Stomach (tissue), 9 donors: ENCODE measurements around the gene EPHA10. TPM values are rescaled to one million over a fixed set of nuclear protein-coding genes. Genes with fewer than 3 reads are reported as not detected.
"Not testable (repeated sequence)": the region's sequence is repeated elsewhere in the genome, so short reads cannot be mapped to it uniquely, and the experiment has no call there.

Source experiments
- DNase-seq, 2 donors: peaks; one replicate each; pipeline versions ENCODE4 v3.0.0 to v3.0.0-alpha.2; 2013 to 2019
- H3K27ac ChIP-seq, 5 donors: fragments of 200-600 bp in 4 of 5; sonication (generic) in 4 of 5; one replicate each; pipeline ENCODE4 v1.5.1; 2013 to 2019; ENCODE audit warnings: mild to moderate bottlenecking in 1 of 5, moderate library complexity in 1 of 5
- H3K27me3 ChIP-seq, 3 donors: fragments of 200-600 bp; sonication (generic); one replicate each; pipeline ENCODE4 v1.5.1; 2017 to 2019; ENCODE audit warnings: mixed run types in 1 of 3
- H3K36me3 ChIP-seq, 4 donors: fragments of 200-600 bp; sonication (generic); 1 replicate in 3 of 4; 2 replicates in 1 of 4; pipeline ENCODE4 v1.5.1; 2016 to 2019
- H3K4me1 ChIP-seq, 4 donors: fragments of 200-600 bp; sonication (generic); one replicate each; pipeline ENCODE4 v1.5.1; 2016 to 2019
- H3K4me3 ChIP-seq, 4 donors: fragments of 200-600 bp; sonication (generic) in 3 of 4; one replicate each; pipeline ENCODE4 v1.5.1; 2016 to 2019; ENCODE audit warnings: mild to moderate bottlenecking in 1 of 4
- H3K9me3 ChIP-seq, 4 donors: fragments of 200-600 bp; sonication (generic); one replicate each; pipeline ENCODE4 v1.5.1; 2016 to 2019
- EP300 ChIP-seq: sonication (generic); formaldehyde crosslinking; IDR thresholded peaks from one replicate; pipeline ENCODE4 v1.6.1; 2017; ENCODE audit warnings: antibody characterized with exemption
- POLR2A ChIP-seq, 4 donors: fragments of 450-650 bp; IDR thresholded peaks; one replicate each; pipeline ENCODE4 v1.6.1; 2016; ENCODE audit warnings: antibody characterized with exemption in 4 of 4, control low read depth in 2 of 4, mild to moderate bottlenecking in 1 of 4, moderate library complexity in 1 of 4
- POLR2AphosphoS5 ChIP-seq, 3 donors: sonication (generic); formaldehyde crosslinking; IDR thresholded peaks; one replicate each; pipeline ENCODE4 v1.6.1; 2016; ENCODE audit warnings: antibody characterized with exemption in 3 of 3
- WGBS, 5 donors: extraction: QIAGEN DNeasy Blood & Tissue Kit in 3 of 5; methylation state at CpG; one replicate each; pipeline versions ENCODE4 v1.1.5 to v1.1.7; 2013 to 2018; 5-methylcytosine and 5-hydroxymethylcytosine counted together
- intact Hi-C: fragments of 100-400 bp; cut with DNase I; formaldehyde crosslinking; loops from one replicate; pipeline ENCODE4 v1.15.1; 2023; ENCODE audit warnings: low total_unique reads
- polyA plus RNA-seq, 3 donors: library from polyadenylated mRNA; stranded (reverse); fragments of 200-250 nt; gene quantifications; one replicate each; pipeline ENCODE4 v1.2.3, GENCODE V29; 2013
- total RNA-seq, 5 donors: library from RNA; depleted of rRNA; stranded (reverse); fragments of >200 nt; gene quantifications; one replicate each; pipeline versions ENCODE4 v1.1.0 to v1.2.3, GENCODE V29; 2014 to 2016
- TF ChIP-seq, protein P1 (sequence below), 7 experiments: fragments of 450-650 bp in 4 of 7; fragments of 200-600 bp in 3 of 7; sonication (generic) in 3 of 7; IDR thresholded peaks; one replicate each; pipeline ENCODE4 v1.5.1; 2016 to 2019; ENCODE audit warnings: antibody characterized with exemption in 7 of 7, control low read depth in 2 of 7, mild to moderate bottlenecking in 1 of 7
- donor health status: healthy with polysubstance abuse.
- donor health status: Bipolar disorder and iron deficiency.
- donor health status: healthy.

Gene EPHA10
- total and polyA plus RNA-seq, 8 donors = 0.18 to 212 (median 1.8) TPM; not detected in 1

DNA sequence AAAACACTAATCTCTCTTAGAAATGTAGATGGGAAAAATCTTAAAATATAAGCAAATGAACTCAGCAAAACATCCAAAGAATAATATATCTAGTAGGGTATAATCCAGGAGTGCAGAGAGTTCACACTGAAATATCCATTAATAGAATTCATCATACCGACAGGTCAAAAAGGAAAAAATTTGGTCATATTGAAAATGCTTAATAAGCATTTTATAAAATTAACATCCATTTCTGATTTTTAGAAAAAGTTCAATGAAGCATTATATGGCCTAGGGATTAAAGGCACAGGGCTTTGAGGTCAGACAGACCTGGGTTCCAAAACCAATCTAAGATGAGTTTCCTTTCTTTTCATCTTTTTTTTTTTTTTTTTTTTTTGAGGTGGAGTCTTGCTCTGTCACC lies 16.4 kb downstream of the EPHA10 start:
- DNase-seq = no peak
- intact Hi-C loops = no loop called here
- WGBS, 5 donors = 83 to 100% (median 89%) methylated on average over 1 of the region's 1 CpG
- no peaks in the 10 kb centered on the region for H3K36me3 ChIP-seq
- no peak overlapping the region for H3K4me3 ChIP-seq
- no peak overlapping the region for H3K27ac ChIP-seq
- peaks cover 1 to 45% (median 15%) of the 10 kb centered on the region in 3 donors for H3K27me3 ChIP-seq
- H3K9me3 ChIP-seq = peaks cover 0 to 15% (median 4%) of the 10 kb centered on the region in 4 donors
- no peak for TF ChIP-seq POLR2A (IDR thresholded peaks at IDR 0.05)
- no peak for TF ChIP-seq EP300
- TF ChIP-seq POLR2AphosphoS5 (IDR thresholded peaks at IDR 0.05) = no peak
- TF ChIP-seq, protein P1, sequence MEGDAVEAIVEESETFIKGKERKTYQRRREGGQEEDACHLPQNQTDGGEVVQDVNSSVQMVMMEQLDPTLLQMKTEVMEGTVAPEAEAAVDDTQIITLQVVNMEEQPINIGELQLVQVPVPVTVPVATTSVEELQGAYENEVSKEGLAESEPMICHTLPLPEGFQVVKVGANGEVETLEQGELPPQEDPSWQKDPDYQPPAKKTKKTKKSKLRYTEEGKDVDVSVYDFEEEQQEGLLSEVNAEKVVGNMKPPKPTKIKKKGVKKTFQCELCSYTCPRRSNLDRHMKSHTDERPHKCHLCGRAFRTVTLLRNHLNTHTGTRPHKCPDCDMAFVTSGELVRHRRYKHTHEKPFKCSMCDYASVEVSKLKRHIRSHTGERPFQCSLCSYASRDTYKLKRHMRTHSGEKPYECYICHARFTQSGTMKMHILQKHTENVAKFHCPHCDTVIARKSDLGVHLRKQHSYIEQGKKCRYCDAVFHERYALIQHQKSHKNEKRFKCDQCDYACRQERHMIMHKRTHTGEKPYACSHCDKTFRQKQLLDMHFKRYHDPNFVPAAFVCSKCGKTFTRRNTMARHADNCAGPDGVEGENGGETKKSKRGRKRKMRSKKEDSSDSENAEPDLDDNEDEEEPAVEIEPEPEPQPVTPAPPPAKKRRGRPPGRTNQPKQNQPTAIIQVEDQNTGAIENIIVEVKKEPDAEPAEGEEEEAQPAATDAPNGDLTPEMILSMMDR (IDR thresholded peaks at IDR 0.05) = no peak
- peaks cover 6 to 14% (median 13%) of the 10 kb centered on the region in 4 donors for H3K4me1 ChIP-seq

DNA sequence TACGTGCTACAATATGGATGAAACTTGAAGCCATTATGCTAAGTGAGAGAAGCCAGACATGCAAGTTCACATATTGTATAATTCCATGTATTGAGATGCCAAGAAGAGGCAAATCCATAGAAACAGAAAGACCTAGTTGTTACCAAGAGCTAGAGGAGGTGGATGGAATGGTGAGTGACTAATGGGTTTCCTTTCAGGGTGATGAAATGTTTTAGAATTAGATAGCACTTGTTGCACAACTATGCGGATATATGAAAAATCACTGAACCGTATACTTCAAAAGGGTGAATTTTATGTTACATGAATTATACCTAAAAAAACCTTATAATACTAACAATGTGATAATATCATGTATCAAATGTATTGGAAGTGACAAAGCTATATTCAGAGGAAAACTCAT lies 18.1 kb downstream of the EPHA10 start:
- Histone ChIP-seq H3K36me3 (no peaks in the 10 kb centered on the region), H3K27me3 (peaks cover 0 to 38% (median 0%) of the 10 kb centered on the region in 3 donors), H3K9me3 (peaks cover 0 to 15% (median 6%) of the 10 kb centered on the region in 4 donors), H3K4me1 (no peaks in the 10 kb centered on the region), H3K27ac (no peak overlapping the region), H3K4me3 (no peak overlapping the region)
- WGBS, 5 donors = 90 to 94% (median 91%) methylated on average over 3 of the region's 3 CpGs
- intact Hi-C loops = no loop called here
- DNase-seq = no peak
- TF ChIP-seq POLR2AphosphoS5 (IDR thresholded peaks at IDR 0.05) (no peak), POLR2A (IDR thresholded peaks at IDR 0.05) (no peak), EP300 (no peak)
- TF ChIP-seq, protein P1 (IDR thresholded peaks at IDR 0.05) = no peak

DNA sequence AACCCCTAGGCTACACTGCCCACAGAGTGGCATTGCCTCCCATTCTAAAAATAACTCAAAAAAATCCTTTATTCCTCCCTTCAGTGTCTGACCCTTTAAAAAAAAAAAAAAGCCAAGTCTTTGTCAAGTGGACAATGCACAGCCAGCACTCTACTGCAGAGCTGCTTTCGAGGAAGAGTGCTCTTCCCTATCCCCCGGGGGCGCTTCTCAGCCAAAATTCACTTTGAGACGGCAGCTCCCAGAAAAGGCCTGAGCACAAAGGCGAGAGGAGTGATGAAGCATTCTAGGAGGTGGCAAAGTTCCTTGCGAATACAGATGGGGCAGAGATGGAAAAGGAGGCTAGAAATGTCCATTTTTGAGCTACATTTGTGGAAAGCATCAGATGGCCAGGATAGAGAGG lies 23.3 kb downstream of the EPHA10 start:
- peaks cover 0 to 7% (median 1%) of the 10 kb centered on the region in 4 donors for H3K9me3 ChIP-seq
- WGBS, 5 donors = 41 to 53% (median 45%) methylated on average over 6 of the region's 6 CpGs

DNA sequence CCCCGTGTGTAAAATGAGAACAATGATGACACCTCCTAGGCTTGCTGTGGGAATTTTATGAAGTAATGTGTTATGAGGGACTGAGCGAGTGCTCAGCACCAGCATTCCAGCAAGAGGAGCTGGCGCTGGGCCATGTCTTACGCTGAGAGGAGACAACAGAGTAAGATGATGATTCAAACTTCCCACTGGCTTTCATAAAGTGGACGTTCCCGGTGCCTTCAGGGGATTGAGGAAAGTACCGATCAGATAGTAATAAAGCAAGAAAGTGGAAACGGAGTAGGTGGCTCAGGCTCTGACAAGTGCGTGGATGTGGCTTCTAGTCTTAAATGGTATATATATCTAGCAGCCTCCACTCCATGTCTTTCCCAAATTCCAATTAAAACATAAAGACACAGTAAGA lies 23.8 kb downstream of the EPHA10 start:
- peaks cover 0 to 44% (median 0%) of the 10 kb centered on the region in 3 donors for H3K27me3 ChIP-seq
- intact Hi-C loops = no loop called here
- TF ChIP-seq POLR2AphosphoS5 (IDR thresholded peaks at IDR 0.05) (no peak), EP300 (no peak), POLR2A (IDR thresholded peaks at IDR 0.05) (no peak)
- TF ChIP-seq, protein P1 (IDR thresholded peaks at IDR 0.05) = no peak
- H3K27ac ChIP-seq = no peak overlapping the region
- 75 to 83% (median 81%) methylated on average over 9 of the region's 9 CpGs for WGBS, 5 donors
- H3K4me3 ChIP-seq = no peak overlapping the region
- no peaks in the 10 kb centered on the region for H3K36me3 ChIP-seq
- no peak for DNase-seq
- H3K9me3 ChIP-seq = peaks cover 0 to 3% (median under 1%) of the 10 kb centered on the region in 4 donors
- H3K4me1 ChIP-seq = no peaks in the 10 kb centered on the region

More for the DNA sequence above, 23.3 kb downstream of the EPHA10 start:
- no peak overlapping the region for H3K27ac ChIP-seq
- no peak for DNase-seq
- H3K4me3 ChIP-seq = no peak overlapping the region
- H3K36me3 ChIP-seq = no peaks in the 10 kb centered on the region
- H3K4me1 ChIP-seq = no peaks in the 10 kb centered on the region
- intact Hi-C loops = no loop called here
- peaks cover 0 to 38% (median 0%) of the 10 kb centered on the region in 3 donors for H3K27me3 ChIP-seq
- TF ChIP-seq EP300 (no peak), POLR2AphosphoS5 (IDR thresholded peaks at IDR 0.05) (no peak)

DNA sequence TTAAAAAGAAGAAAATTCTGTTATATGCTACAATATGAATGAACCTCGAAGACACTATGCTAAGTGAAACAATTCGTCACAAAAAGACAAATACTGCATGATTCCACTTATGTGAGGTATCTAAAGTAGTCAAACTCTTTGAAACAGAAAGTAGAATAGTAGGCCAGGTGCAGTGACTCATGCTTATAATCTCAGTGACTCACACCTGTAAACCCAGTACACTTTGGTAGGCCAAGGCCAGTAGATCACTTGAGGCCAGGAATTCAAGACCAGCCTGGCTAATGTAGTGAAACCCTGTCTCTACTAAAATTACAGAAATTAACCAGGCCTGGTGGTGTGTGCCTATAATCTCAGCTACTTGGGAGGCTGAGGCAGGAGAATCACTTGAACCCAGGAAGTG lies 25.7 kb downstream of the EPHA10 start:
- intact Hi-C loops = no loop called here
- no peak overlapping the region for H3K27ac ChIP-seq

DNA sequence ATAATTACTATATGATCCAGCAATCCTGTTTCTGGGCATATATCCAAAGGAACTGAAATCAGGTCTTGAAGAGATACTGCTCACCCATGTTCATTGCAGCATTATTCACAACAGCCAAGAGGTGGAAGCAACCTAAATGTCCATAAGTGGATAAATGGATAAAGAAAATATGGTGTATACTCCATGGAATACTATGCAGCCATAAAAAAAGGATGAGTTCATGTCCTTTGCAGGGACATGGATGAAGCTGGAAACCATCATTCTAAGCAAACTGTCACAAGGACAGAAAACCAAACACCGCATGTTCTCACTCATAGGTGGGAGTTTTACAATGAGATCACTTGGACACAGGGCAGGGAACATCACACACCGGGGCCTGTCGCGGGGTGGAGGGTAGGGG lies 26.3 kb downstream of the EPHA10 start:
- H3K27ac ChIP-seq, H3K9me3 ChIP-seq, H3K4me3 ChIP-seq, H3K4me1 ChIP-seq, DNase-seq, H3K36me3 ChIP-seq, intact Hi-C loops: not testable (repeated sequence)
- WGBS, 5 donors = 84 to 95% (median 93%) methylated on average over 4 of the region's 4 CpGs
- H3K27me3 ChIP-seq = peaks cover 0 to 69% (median 12%) of the 10 kb centered on the region in 3 donors

More for the DNA sequence above, 25.7 kb downstream of the EPHA10 start:
- 47 to 74% (median 57%) methylated on average over 2 of the region's 2 CpGs for WGBS, 5 donors
- Histone ChIP-seq H3K36me3 (no peaks in the 10 kb centered on the region), H3K27me3 (peaks cover 0 to 63% (median 12%) of the 10 kb centered on the region in 3 donors), H3K9me3 (peaks cover 0 to 3% (median 0%) of the 10 kb centered on the region in 4 donors), H3K4me1 (peaks cover 0 to 9% (median 0%) of the 10 kb centered on the region in 4 donors), H3K4me3 (no peak overlapping the region)
- TF ChIP-seq EP300 (no peak), POLR2AphosphoS5 (IDR thresholded peaks at IDR 0.05) (no peak), POLR2A (IDR thresholded peaks at IDR 0.05) (no peak)
- TF ChIP-seq, protein P1 (IDR thresholded peaks at IDR 0.05) = no peak
- DNase-seq = peak in 1 of 2 donors; percentile 71

DNA sequence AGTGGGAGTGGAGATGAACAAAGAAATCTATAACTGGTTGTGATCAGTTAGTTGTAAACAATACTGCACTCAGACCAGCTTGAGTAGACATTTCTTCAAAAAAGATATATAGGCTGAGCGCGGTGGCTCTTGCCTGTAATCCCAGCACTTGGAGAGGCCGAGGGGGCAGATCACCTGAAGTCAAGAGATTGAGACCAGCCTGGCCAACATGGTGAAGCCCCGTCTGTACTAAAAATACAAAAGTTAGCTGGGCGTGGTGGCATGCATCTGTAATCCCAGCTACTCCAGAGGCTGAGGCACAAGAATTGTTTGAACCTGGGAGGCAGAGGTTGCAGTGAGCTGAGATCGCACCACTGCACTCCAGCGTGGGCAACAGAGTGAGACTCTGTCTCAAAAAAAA lies 26.9 kb downstream of the EPHA10 start:
- DNase-seq, H3K4me1 ChIP-seq, H3K27ac ChIP-seq, intact Hi-C loops, H3K36me3 ChIP-seq, H3K4me3 ChIP-seq, H3K9me3 ChIP-seq: not testable (repeated sequence)
- H3K27me3 ChIP-seq = peaks cover 0 to 75% (median 12%) of the 10 kb centered on the region in 3 donors
- WGBS, 5 donors = 73 to 89% (median 84%) methylated on average over 7 of the region's 7 CpGs
